ENCODE data around the gene MREG.
"Not testable (repeated sequence)": the region's sequence is repeated elsewhere in the genome, so short reads cannot be mapped to it uniquely, and the experiment has no call there.

Gene MREG

GRCh38 chr2:215931256-215931903 is 82.0 kb downstream of the MREG start:
- H3K4me3 ChIP-seq (ENCODE audit: low read depth, low read length), result no peak overlapping the region
- peak; percentile 90 for TF ChIP-seq CTCF (IDR thresholded peaks at IDR 0.05; ENCODE audit: insufficient read depth, low read depth, low read length, missing control alignments)
- DNase-seq (ENCODE audit: low read depth), result peak; percentile 79

- no peak for DNase-seq (ENCODE audit: low read depth)
- H3K4me3 ChIP-seq (ENCODE audit: low read depth, low read length), result no peak overlapping the region
- no peak for TF ChIP-seq CTCF (IDR thresholded peaks at IDR 0.05; ENCODE audit: insufficient read depth, low read depth, low read length, missing control alignments)
Measured at GRCh38 chr2:215930505-215931253, 82.7 kb downstream of the MREG start.

- DNase-seq (ENCODE audit: low read depth), result no peak
- no peak for TF ChIP-seq CTCF (IDR thresholded peaks at IDR 0.05; ENCODE audit: insufficient read depth, low read depth, low read length, missing control alignments)
- H3K4me3 ChIP-seq (ENCODE audit: low read depth, low read length), result no peak overlapping the region
Measured at GRCh38 chr2:215929602-215930335, 83.6 kb downstream of the MREG start.

GRCh38 chr2:215928086-215928485 is 85.3 kb downstream of the MREG start:
- no peak for TF ChIP-seq CTCF (IDR thresholded peaks at IDR 0.05; ENCODE audit: insufficient read depth, low read depth, low read length, missing control alignments)
- DNase-seq (ENCODE audit: low read depth), result no peak
- no peak overlapping the region for H3K4me3 ChIP-seq (ENCODE audit: low read depth, low read length)

- not testable (repeated sequence) for DNase-seq (ENCODE audit: low read depth); H3K4me3 ChIP-seq (ENCODE audit: low read depth, low read length)
Measured at GRCh38 chr2:215926992-215927391, 86.4 kb downstream of the MREG start.

GRCh38 chr2:215921895-215922294 is 91.5 kb downstream of the MREG start:
- H3K4me3 ChIP-seq (ENCODE audit: low read depth, low read length), result no peak overlapping the region
- no peak for TF ChIP-seq CTCF (IDR thresholded peaks at IDR 0.05; ENCODE audit: insufficient read depth, low read depth, low read length, missing control alignments)
- DNase-seq (ENCODE audit: low read depth), result no peak
